Measurements from ENCODE around the gene MPP3.

MPP3 gene

DNA sequence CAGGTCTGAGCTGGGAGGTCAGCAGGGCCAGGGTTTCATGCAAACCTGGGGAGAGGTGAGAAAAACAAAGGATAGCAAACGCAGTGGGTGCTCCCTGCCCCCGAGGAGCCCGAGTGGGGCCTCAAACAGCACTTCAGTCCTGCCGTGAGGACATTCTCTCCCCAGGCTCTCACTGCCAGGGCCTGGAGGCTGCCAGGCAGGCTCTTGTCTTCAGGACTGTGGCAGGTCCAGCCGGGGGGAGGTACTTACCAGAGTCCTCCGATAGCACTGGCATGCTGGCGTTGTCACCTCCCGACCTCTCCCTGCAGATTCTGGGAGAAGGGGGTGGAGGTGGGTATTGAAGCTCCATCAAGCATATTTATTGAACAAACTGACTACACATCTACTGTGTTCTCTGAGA lies 1.3 kb downstream of the MPP3 start:
- no peak for DNase-seq

DNA sequence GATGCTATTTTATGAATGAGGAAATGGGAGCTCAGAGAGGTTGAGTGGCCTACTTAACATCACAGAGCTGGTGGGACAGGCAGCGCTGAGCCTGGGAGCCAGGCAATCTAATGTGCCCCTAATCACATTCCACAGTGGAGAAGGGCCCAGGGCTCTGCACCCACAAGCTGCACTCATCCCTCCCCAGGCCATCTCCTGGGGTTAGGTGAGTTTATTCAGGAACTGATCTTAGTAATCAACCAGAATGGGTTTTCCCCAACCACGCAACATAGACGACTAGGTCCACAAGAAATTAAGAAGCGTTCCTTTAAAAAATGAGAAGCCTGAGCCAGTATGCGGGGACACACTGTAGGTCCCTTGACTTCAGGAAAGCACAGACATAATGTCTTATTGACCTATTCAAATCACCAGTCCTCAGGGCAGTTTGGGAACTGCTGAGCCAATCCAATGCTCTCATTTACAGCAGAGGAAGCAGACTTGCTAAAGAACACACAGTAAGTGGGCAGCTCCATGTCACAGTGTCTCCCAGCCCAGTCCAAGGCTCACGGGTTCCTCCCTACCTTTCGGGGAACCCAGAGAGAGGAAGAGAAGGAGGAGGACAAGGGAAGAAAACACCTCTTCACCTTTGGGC lies 2.3 kb downstream of the MPP3 start:
- DNase-seq, result peak; percentile 34

DNA sequence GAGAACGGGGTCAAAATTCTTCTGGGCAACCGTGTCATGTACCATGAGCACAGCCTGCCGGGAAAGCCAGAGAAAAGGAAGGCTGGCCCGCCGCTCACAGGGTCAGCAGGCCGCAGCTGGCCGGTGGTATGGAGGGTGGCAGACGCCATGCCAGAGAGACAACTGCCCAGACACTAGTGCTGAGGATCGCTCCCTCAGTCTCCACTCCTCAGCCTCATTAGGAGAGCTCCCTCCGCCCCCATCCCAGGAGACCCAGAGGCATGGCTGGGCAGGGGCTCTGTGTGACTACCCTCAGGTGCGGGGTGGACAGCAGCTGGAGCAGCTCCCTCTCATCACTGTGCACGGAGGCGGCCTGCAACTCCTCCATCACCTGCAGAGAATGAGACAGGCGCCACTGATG lies 3.2 kb downstream of the MPP3 start:
- DNase-seq, result no peak

DNA sequence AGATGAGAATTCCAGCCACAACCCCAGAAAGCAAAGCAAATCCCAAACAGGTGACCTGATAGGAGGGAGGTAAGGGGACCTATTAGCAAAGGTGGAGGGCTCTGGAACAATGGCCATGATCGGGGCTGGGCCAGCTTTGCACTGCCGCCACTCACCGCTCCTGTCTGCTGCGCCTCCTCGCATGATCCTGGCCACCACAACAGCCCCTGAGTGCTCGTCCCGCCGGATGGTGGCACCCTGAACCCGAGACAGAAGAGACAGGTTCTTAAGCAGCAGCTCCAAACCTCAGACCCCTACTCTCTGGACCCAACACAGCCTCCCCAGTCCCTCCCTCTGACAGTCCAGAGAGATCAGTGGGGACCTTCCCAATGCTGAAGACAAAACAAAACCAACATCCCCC lies 5.3 kb downstream of the MPP3 start:
- DNase-seq, result no peak

DNA sequence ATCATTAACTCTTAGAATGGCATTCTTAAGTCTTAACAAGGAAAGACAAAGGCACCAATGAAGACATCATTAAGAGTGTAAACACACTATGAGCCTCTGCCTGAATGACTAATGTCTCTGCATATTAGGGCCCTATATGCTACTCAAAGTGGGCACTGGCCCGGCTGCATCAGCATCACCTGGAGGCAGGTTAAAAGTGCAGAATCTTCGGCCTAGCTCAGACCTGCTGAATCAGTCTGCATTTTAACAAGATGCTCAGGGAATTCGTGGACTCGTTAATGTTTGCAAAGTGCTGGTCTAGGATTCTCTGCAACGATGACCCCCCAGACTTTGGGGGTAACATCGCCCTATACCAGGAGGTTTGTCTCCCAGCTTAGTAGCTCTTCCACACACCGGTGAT lies 6.7 kb downstream of the MPP3 start:
- DNase-seq, result no peak

DNA sequence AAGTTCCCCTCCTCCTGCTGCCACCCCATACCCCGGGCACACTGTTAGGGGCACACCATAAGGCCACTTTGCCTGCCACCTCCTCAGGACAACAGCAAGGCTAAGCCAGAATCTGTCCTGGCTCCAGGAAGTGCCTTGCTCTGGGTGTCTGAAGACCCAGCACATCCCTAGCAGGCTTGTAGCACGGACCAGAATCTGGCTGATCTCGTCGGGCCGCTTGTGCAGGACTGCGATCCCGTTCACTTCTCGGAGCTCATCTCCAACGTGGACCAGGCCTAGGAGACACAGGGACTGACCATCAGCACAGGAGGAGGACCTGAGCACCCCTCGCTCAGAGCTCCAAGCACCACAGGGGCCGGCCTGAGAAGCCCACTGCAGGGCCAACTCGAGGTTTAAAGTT lies 7.4 kb downstream of the MPP3 start:
- no peak for DNase-seq

DNA sequence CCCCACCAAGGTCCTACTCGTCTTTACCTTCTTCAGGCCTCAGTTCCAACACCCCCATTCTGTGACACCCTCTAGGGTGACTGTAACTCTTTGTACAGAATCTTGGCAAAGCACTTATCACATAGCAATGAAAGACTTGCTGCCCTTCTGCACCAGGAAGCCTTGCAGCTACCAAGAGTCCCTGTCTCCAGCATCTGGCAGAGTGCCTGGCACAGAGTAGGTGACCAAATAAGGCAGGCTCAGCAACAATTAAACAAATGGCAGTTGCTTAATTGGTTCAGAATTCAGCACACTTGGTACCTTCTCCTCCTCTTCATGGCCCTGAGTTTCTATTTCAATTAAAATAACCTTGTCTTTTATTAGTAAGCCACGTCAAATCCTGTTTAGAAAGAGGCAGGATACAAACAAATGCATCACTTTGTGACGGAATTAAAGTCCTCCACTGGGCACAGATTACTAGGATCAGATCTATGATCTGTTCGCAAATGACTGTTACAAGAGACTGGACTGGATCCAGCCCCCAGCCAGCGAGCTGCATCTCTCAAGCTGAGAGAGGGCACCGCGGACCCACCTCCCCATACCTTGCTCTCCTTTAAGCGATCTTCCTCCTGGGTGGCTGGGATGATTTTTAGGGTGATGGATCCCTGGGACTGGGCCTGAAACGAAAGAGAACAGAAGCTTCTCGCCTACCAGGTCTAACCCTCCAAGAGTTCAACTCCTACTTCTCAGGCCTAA lies 9.4 kb downstream of the MPP3 start:
- no peak for DNase-seq

DNA sequence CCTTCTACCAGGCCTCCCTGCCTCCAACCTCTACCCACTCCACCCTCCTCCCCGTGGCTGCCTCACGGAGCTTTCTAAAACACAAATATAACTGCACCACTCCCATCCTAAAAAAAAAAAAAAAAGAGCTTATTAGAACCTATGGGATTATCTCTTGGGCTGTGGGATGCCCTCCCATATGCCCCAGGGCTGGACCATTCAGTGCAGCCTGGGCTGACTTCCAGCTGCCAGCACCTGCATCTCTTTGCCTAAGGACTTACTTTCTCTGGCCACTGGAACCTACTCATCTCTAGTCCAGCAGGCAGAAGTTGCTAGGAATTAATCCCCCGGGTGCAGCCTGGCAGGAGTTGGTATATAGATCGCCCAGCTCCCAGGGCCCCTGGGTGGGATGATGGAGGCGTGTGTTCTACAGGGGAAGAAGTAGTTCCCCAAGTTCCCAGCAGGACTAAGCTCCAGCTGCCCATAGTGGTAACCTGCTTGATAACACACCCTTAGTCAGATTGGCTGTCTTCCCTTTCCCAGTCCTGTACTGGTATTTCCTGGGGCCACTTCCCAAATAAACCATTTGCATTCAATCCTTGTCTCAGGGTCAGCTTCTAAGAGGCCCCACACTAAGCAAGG lies 10.3 kb downstream of the MPP3 start:
- DNase-seq, result no peak

DNA sequence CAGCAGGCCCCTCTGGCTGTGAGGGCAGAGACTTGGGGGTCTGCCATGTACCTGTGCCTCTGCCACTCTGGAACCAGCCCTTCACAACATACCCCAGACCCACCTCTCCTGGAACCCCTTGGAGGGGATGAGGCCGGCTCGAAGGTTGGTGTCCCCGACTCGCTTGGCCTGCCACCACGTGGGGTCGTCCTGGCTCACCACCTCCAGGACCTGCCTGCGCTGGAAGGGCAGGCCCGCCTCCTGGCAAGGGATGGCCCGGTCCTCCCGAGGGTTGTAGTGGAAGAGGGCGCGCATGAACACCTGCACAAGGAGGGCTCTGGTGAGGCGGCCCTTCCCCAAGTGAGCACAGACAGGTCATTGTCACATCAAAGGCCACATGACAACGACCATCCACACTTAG lies 12.2 kb downstream of the MPP3 start:
- no peak for DNase-seq

DNA sequence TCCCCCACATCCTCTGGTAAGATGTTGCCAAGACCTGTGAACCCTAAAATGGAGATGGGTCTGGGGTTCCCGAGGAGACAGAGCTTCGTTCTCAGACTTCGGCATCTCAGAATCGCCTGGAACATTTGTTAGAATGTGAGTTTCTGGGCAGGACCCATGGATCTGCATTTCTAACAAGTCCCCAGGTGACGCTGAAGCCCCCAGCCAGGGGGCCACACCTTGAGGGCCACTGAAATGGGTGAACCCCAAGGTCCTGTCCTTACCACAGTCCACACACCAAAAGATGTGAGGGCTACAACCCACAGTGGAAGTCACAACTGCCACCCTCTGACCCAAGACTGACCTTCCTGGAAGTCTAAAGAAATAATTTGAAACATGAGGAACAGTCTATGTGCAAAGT lies 14.0 kb downstream of the MPP3 start:
- DNase-seq, result no peak

DNA sequence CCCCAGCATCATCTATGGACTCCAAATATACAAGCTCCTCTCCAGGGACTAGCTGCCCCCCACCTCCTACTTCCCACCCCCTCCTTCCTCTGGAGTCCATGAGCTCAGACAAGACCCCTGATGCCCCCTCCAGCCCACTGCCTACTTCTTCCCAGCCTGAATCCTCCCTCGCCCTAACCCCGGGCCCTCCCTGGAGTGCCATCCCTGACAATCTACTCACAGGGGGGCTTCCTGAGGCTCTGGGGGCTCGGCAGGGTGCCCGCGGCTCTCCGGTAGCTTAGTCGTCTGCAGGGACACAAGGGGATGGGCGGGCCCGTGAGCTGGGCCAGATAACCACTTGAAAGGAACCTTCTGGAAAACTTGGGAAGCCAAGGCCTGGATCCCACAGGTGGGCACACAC lies 15.1 kb downstream of the MPP3 start:
- DNase-seq, result no peak

DNA sequence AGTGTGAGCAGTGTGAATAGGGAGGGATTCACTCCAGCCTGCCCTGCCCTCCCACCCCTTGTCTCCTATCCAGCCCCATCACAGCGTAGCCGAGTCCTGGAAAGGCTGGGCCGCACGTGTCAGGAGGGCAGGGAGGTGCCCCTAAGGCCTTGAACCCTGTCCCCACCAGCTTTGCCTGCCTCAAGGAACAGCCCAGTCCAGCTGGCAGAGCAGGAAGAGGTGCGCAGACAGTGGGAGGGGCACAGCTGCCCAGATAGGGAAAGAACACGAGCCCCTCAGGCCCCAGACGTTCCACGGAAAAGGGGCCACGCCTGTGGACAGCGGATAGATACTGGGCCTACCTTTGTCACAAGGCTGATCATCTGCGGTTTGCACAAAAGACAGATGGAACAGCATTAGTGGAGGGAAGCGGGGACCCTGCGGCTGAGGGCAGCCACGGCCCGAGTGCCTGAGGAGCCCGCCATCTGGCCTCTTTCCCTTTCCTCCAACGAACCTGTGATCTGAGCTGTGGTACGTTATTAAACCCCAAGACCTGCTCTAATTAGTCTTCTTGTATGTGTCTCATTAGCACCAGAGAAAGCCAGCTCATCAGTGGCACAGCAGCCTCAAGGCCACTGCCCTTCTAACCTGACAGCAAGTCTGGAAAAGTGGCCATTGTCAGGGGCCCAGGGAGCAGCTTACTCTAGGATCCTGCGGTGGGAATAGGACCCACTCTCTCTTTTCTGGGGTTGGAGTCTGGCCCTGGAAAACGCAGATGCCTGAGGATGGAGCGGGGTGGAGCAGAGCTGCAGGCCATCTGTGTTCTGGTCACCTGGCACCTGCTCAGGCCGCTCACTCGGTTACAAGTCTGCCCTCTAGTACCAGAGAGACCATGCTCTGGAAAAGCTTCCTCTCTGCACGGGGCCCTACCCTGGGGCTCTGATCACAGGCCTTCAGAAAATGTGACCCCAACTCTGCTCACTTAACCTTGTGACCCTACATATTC lies 16.3 kb downstream of the MPP3 start:
- no peak for DNase-seq

DNA sequence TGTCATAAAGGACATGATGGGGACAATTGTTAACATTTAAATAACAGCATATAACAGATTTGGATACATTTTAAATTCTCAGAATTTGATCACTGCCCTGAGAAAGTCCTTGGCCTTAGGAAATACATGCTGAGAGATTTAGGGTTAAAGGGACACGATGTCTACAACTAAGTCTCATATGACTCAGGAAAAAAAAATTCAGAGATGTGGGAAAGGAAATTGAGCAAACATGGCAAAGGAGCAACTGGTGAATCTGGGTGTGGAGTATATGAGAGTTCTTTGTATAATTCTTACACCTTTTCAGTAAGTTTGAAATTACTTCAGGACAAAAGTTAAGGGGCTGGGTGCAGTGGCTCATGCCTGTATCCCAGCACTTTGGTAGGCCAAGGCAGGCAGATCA lies 18.2 kb downstream of the MPP3 start:
- DNase-seq, result no peak

DNA sequence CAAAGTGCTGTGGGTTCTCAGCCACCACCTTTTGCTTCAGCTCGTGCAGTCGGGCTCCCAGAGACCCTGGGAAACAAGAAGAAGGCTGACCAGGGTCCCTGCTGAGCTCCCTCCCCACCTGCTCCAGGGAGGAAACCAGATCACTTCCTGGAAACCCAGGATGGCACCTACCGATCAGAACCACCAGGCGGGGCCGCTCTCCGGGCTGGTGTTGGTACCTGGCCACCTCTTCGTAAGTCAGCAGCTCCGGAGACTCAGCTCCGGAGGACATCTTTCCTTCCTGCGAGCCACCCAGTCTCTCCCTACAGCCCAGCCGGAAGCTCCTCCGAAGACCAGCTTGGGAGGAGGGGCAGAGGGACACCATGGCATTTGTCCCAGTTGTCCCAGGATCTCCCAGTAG lies 18.9 kb downstream of the MPP3 start:
- no peak for DNase-seq

DNA sequence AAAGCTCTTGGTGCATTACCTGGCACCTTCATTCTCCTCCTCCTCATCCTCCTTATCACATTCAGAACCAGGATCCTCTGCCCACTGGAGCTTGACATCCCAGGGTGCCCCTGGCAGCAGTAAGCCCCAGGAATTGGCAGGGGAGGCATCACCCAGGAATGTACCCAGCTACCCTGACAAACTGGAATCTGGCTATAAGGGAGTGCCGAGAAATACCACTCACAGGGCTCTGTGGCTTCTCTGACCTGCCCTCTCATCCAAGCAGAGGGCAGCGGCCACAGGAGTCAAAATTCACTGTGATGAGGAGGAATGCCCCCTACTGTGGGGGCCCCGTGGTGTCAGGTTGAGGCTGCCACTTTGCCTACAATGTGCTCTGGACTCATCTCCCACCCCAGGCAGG lies 19.6 kb downstream of the MPP3 start:
- DNase-seq, result no peak

DNA sequence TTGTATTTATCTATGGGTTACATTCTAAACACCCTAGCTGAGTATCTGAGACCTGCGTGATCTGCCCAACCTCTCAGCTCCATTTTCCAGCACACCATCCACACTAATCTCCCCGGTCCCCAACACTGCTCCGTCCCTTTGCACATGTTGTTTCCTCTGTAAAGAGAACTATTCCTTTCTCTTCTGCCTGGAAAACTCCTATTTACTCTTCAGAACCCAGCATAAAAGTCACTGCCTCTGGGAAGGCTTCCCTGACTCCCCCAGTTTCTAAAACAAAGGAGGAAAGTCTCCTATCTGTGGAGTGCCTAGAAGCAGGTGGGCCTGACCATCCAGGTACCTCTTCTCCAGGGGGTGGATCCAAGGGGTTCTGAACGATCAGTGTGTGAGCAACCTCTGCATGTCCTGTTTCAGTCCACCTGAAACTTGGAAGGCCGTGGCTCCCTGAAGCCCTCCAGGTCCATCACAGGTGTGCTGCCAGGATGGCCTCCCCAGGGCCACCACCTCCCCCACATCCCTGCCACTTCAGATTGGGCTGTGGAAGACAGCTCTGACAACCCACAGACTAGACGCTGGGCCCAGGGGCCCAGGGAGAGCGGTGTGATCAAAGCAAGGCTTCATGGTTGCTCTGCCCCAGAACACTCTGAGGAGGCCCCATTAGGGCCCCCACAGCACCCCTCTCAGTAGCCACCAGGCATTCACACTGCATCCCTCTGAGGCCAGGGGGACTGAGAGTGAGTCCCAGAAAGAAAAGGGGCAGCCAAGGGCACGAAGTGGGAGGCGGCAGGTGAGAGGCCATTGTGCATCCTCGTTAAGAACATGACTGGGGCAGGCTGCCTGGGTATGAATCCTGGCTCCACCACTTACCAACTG lies 20.3 kb downstream of the MPP3 start:
- DNase-seq, result no peak

DNA sequence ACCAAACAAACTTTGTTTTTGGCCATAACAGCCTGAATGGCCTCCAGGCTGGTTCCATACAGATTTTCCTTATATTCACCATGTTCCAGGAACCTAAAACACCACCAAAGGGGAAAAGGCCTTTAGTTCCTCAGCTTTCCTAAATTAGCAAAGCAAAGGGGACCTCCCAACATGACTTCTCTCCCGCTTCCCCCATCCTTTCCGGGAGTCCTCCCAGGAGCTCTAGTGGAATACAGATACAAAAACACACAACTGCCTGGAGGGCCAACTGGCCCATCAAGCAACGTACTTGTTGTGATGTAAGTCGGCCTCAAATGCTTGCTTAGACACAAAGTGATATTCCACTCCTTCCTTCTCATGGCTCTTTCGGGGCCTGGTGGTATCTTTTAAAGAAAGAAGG lies 22.1 kb downstream of the MPP3 start:
- DNase-seq, result no peak

DNA sequence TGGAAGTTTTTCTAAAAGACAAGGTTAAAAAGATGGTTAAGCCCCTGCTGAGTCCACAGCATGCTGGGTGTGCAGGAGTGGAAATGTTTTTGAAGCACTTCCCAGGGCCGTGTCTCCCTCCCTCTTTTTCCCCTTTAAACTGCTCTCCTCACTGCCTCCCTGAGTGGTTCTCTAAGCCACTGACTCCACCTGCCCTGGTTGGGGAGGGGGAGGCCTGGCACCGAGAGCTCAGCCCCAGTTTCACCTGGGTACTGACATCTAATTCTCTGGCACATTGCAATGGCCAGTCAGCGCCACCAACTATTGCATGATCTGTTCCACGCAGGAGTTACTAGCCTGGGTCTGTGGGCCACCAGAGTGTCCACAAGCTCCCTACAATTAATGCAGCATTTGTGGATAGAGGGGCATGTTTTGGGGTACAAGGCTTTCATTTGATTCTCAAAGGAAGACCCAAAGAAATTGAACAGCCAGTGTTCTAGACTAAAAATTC lies 22.7 kb downstream of the MPP3 start:
- DNase-seq, result no peak

DNA sequence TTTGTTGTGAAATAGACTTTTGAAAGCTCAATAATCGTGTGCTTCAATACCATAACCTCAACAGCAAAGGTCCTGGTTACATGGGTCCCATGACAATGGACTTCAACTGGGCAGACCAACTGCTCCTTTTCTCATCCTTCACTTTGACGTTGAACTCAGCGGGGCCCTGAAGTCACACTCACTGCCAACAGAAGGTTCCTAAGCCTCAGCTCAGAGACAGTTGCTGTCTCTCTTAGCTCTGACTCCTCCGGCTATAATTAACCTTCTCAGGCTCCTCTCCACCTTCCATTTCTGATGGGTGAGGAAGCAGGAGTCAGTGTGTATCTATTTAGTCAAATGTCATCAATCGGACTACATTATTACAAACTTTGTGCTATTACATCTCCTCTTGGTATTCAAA lies 23.8 kb downstream of the MPP3 start:
- DNase-seq, result no peak

DNA sequence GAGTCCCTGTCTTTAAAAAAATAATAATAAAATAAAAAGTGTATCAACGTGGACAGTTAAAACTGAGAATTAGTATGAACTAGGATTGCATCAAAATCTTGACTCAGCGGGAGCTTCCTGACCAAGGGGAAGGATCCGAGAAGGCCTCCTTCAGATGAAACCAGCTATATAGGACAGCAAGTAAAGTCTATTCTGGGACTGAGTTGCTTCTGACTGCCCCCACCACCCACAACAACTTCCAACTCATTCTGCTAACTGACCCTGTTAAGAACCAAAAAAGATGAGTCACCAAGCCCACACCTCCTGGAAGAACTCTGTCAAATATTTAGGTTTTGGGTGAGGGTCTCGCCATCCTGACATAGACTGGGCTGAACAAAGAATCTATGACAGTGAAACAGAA lies 24.9 kb downstream of the MPP3 start:
- DNase-seq, result no peak

DNA sequence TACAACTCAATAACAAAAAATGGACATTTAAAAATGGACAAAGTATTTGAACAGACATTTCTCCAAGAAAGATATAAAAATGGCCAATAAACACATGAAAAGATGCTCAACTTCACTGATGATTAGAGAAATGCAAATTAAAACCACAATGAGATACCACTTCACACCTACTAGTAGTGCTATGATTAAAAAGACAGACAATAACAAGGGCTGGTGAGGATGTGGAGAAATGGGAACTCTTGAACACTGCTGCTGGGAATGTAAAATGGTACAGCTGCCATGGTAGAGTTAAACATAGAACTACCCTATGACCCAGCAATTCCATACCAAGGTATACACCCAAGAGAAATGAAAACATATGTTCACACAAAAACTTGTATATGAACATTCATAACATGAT lies 27.8 kb downstream of the MPP3 start:
- no peak for DNase-seq

DNA sequence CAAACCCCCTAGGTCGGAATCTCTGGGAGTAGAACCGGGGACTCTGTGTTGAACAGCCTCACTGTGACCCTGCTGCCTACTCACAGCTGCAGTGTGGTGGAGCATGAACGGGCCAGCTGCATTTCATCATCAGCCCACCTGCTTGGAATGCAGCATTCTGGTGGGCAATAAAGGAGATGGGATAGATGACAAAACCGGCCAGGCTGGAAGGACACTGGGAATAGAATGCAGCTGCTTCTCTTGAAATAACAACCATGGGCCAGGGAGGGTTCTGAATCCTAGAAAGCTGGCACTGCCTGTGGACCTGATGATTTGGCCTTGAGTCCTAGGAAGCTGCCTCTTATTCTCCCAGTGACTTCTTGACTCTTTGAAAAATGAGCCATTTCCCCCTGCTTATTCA lies 29.2 kb downstream of the MPP3 start:
- no peak for DNase-seq
